Measurements from ENCODE around the gene PTBP1.

The PTBP1 gene

GRCh38 chr19:772730-773436 is 24.4 kb upstream of the PTBP1 start:
- DNase-seq: no peak

DNA sequence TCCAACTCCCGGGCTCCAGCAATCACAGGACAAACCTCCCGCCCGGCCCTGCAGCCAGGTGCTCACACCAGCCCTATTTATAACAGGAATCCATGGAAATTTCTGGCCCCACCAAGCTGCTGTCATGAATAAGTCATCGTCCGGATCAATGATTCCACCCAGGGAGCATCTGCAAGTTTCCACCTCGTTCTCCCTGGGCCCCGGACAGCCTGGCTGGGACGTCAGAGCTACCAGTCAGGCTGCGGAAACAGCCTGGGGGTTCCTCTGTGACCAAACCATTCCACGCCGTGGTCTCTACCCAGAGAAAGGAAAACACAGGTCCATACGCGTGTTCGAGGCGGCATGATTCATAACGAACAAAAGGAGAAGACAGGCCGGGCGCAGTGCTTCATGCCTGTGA is 20.7 kb upstream of the PTBP1 start:
- DNase-seq: no peak

- peak in 1 of 2 experiments; percentile 21 for DNase-seq
These were observed 18.2 kb upstream of the PTBP1 start for GRCh38 chr19:778910-779653.

GRCh38 chr19:780935-781334 is 16.3 kb upstream of the PTBP1 start:
- DNase-seq: no peak

DNA sequence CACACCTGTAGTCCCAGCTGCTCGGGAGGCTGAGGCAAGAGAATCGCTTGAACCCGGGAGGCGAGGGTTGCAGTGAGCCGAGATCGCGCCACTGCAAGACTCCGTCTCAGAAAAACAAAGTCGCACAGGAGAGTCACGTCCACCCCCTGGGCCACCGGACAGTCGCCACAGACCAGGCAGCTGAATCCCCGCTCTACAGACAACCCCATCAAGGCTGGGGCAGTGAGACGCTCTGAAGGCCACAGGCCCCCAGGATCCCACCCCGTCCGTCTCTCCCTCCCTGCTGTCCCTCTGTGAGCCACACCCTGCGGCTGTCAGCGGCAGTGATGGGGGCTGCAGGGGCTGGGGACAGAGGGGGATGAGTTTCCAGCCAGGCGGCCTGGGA is 15.5 kb upstream of the PTBP1 start:
- no peak for DNase-seq

GRCh38 chr19:782185-782877 is 14.9 kb upstream of the PTBP1 start:
- DNase-seq: peak in 1 of 2 experiments; percentile 68

- DNase-seq: no peak
These were observed 14.2 kb upstream of the PTBP1 start for GRCh38 chr19:782878-783668.

DNA sequence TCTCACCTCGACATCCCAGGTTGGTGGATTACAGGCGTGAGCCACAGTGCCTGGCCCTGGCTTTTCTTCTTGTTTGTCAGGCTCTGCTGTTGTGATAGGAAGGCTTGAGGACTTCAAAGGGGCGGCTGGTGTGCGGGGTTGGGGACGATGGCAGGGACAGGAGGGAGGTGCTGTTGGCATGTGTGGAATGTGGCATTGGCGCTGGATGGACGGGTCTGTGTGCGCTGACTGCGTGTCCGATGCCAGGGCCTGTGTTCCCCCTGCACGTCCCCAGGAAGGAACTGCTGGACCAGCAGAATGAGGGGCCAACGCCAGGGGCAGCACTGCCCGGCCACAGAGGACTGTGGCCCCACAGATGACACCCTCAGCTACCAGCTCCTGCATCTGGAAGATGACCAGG is 12.7 kb upstream of the PTBP1 start:
- DNase-seq: no peak

DNA sequence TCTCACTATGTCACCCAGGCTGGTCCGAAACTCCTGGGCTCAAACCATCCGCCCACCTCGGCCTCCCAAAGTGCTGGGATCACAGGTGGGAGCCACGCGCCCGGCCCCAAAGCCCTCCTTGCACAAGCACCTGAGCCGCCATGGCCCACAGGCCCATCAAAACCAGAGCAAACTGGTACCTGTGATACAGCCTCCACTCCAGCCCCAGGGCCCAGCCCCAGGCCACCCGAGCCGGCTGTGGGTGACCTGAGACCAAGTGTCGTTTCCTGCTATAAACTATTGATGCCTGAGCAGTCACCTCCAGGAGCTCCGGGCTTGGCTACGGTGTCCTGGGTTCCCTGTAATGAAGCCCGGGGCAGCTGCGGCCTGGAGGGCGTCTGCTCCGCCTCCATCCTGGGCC is 9.7 kb upstream of the PTBP1 start:
- no peak for DNase-seq

- no peak for DNase-seq
These were observed 8.6 kb upstream of the PTBP1 start for GRCh38 chr19:788686-788982.

GRCh38 chr19:788983-789700 is 8.1 kb upstream of the PTBP1 start:
- no peak for DNase-seq

DNA sequence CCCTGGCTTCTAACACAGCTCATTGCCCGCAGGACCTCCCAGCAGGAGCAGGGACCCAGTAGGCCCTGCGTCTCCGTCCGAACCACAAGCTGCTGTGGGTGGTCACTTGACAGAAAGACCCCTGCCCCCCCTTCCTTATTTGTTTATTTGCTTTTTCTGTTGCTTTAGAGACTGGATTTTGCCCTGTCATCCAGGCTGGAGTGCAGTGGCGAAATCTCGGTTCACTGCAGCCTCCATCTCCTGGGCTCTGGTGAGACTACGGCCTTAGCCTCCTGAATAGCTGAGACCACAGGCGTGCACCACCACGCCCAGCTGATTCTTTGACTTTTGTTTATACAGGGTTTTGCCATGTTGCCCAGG is 7.6 kb upstream of the PTBP1 start:
- no peak for DNase-seq

DNA sequence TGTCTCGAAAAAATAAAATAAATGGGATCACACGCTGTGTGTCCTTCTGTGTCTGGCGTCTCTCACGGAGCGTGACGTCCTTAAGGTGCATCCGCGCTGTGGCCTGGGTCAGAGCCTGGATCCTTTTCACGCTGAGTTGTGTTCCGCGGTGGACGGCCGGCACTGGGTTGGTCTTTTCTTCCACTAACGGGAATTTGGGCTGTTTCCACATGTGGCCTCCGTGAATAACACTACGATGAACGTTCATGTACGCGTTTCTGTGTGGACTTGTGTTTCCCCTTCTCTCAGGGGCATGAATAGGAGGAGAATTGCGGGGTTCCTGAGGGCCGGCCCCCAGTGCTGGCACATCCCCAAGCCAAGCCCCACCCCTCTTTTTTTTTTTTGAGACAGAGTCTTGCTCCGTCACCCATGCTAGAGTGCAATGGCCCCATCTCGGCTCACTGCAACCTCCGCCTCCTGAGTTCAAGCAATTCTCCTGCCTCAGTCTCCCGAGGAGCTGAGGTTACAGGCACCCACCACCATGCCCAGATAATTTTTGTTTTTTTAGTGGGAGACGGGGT is 6.2 kb upstream of the PTBP1 start:
- DNase-seq: no peak

DNA sequence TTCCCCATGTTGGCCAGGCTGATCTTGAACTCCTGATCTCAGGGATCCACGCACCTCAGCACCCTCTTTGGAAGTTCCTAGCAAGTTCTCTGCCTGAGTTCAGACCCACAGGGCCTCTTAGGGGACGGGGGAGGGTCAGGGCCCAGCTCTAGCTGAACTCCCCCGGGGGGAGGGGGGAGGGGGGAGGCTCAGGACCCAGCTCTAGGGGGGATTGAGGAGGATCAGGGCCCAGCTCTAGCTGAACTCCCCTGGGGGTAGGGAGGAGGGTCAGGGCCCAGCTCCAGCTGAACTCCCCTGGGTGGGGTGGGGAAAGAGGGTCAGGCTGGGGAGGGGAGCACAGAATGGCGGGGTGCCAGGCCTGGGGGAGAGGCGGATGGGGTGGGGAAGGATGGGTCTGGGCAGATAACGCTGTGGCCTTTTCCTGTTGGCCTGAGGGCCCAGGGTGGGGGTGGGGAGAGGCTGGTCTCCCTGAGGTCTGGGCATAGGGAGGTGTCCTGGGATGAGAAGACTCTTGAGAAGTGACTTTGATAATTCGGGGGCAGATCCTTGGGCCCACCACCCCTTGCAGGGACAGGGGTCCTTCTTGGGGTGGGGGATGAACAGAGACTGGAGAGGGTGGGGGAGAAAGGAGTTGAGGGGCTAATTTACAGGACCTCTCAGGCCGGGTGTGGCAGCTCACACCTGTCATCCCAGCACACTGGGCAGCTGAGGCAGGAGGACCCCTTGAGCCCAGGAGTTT is 5.5 kb upstream of the PTBP1 start:
- no peak for DNase-seq

DNA sequence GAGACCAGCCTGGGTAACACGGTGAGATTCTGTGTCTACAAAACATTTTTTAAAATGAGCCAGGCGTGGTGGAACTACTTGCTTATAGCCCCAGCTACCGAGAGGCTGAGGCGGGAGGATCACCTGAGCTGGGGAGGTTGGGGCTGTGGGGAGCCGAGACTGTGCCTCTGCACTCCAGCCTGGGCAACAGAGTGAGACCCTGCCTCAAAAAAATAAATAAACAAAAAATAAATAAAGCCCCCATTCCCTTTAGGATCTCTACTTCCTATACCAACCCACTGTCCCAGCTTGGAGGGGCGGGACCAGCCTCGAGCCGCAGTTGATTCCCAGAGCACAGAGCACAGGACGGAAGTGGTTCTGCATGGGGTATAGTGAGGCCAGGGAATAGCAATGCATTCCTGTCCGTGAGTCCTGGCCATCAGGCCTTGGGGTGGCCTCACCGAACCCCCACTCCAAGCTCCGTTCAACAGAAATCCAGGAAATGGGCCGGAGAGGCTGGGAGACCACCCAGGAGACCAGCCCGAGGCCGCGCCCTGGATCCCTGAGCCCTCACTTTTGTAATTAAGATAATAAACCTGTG is 4.9 kb upstream of the PTBP1 start:
- DNase-seq: no peak

- no peak for DNase-seq
These were observed 3.4 kb upstream of the PTBP1 start for GRCh38 chr19:793806-794205.

GRCh38 chr19:795073-795611 is 2.1 kb upstream of the PTBP1 start:
- DNase-seq: no peak

- DNase-seq: no peak
These were observed 1.3 kb upstream of the PTBP1 start for GRCh38 chr19:795691-796581.

DNA sequence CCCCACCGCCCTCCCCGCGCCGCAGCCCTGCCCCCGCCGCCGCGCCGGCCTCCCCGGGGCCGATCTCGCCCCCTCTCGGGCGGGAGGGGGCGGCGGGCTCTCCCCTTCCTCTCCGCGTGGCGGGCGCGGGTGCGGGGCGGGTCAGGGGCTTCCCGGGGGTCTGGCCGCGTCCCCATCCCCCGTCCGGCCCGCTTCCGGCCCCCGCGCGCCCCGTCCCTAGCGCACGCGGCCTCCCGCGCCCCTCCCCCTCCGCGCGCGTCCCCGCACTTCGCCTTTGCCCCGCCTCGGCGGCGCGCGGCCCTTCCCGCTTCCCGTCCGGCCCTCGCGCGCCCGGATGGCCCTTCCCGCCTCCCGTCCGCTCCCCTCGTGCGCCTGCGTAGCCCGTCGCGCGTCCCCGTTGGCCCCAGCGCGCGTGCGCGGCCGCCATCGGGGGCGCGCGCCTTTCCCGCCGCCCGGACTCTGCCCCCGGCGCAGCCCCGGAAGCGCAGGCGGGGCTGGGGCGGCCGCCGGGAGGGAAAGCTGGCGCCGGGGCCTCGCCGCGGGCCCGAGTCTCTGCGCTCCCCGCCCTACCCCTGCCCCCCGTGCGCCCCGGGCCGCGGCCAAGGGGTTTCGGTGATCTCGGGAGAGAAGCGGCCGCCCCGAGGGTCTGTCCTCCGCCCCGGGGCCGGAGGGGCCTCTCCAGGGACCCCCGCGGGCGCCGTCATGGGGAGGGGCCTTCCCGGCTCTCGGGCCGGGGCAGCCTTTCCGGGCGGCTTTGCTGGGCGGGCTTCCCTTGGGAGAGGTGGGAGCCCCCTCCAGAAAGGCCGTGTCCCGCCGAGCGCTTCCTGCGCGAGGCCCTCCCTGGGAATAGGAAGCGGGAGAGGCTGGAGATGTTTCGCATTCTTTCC is 519 bp downstream of the PTBP1 start:
- DNase-seq: peak; percentile 66 to 81
